GM19025 (cell line): Measurements from ENCODE around the gene TAS1R3.
A peak's percentile ranks its signal among the peaks of the same experiment; 100 is the strongest.
"Not testable (repeated sequence)": the region's sequence is repeated elsewhere in the genome, so short reads cannot be mapped to it uniquely, and the experiment has no call there.

Source experiments
- ATAC-seq: cut with Tn5 transposase; IDR thresholded peaks from one replicate; pipeline ENCODE4 v1.9.1; 2021; ENCODE audit warnings: mild to moderate bottlenecking, low read depth, moderate library complexity; ENCODE audit not compliant: unreplicated experiment

TAS1R3 gene

GRCh38 chr1:1364266-1364665 is 33.2 kb downstream of the TAS1R3 start:
- no peak for ATAC-seq

- no peak for ATAC-seq
Measured at GRCh38 chr1:1365875-1366698, 35.0 kb downstream of the TAS1R3 start.

GRCh38 chr1:1366699-1367066 is 35.6 kb downstream of the TAS1R3 start:
- no peak for ATAC-seq

- no peak for ATAC-seq
Measured at GRCh38 chr1:1367315-1367714, 36.2 kb downstream of the TAS1R3 start.

- not testable (repeated sequence) for ATAC-seq
Measured at GRCh38 chr1:1370094-1370493, 39.0 kb downstream of the TAS1R3 start.

GRCh38 chr1:1370771-1371300 is 39.8 kb downstream of the TAS1R3 start:
- no peak for ATAC-seq

- no peak for ATAC-seq
Measured at GRCh38 chr1:1371364-1371745, 40.3 kb downstream of the TAS1R3 start.

- ATAC-seq, result no peak
Measured at GRCh38 chr1:1371746-1372711, 40.9 kb downstream of the TAS1R3 start.

GRCh38 chr1:1373051-1373814 is 42.2 kb downstream of the TAS1R3 start:
- no peak for ATAC-seq

- no peak for ATAC-seq
Measured at GRCh38 chr1:1373815-1374588, 42.9 kb downstream of the TAS1R3 start.

- ATAC-seq, result peak; percentile 6
Measured at GRCh38 chr1:1374589-1374928, 43.5 kb downstream of the TAS1R3 start.

- ATAC-seq, result peak; percentile 83
Measured at GRCh38 chr1:1374929-1375662, 44.0 kb downstream of the TAS1R3 start, which contains the start of gene AURKAIP1. TSS of gene AURKAIP1 (minus strand) at chr1:1375207. CDS start at chr1:1374756, 451 bp downstream.

GRCh38 chr1:1376551-1377226 is 45.6 kb downstream of the TAS1R3 start:
- ATAC-seq, result no peak

- ATAC-seq, result no peak
Measured at GRCh38 chr1:1377540-1378205, 46.6 kb downstream of the TAS1R3 start.

GRCh38 chr1:1380860-1381259 is 49.8 kb downstream of the TAS1R3 start:
- no peak for ATAC-seq

- ATAC-seq, result no peak
Measured at GRCh38 chr1:1381294-1381693, 50.2 kb downstream of the TAS1R3 start.
